Gastrocnemius medialis (tissue), 4 donors: ENCODE results near the gene MYL12B. TPM values are rescaled to one million over a fixed set of nuclear protein-coding genes. Genes with fewer than 3 reads are reported as not detected.

Experiments
- ATAC-seq, 2 donors: fragments of 150-250 bp; one replicate each; pipeline ENCODE4 v1.9.1; 2016
- DNase-seq, 2 donors: peaks; one replicate each; pipeline ENCODE4 v3.0.0-alpha.2; 2019
- H3K27ac ChIP-seq, 4 donors: fragments of 200-600 bp; sonication (generic); 1 replicate in 1 of 4; 2 replicates in 3 of 4; pipeline ENCODE4 v1.5.1; 2016 to 2018; ENCODE audit warnings: mild to moderate bottlenecking in 2 of 4, moderate library complexity in 1 of 4
- H3K27me3 ChIP-seq, 3 donors: fragments of 200-600 bp; sonication (generic) in 2 of 3; 1 replicate in 1 of 3; 2 replicates in 2 of 3; pipeline versions ENCODE4 v1.5.1 to v1.6.0; 2016 to 2019; ENCODE audit warnings: mild to moderate bottlenecking in 1 of 3, moderate library complexity in 1 of 3
- H3K36me3 ChIP-seq, 2 donors: fragments of 200-600 bp; sonication (generic) in 1 of 2; one replicate each; pipeline ENCODE4 v1.5.1; 2017 to 2018
- H3K4me1 ChIP-seq, 2 donors: fragments of 200-600 bp; sonication (generic) in 1 of 2; one replicate each; pipeline ENCODE4 v1.5.1; 2016 to 2017; ENCODE audit warnings: mild to moderate bottlenecking in 2 of 2
- H3K4me3 ChIP-seq, 4 donors: fragments of 200-600 bp; sonication (generic) in 3 of 4; 1 replicate in 1 of 4; 2 replicates in 3 of 4; pipeline ENCODE4 v1.5.1; 2016 to 2019; ENCODE audit warnings: mild to moderate bottlenecking in 2 of 4
- H3K9me3 ChIP-seq, 3 donors: fragments of 200-600 bp; sonication (generic) in 2 of 3; 1 replicate in 1 of 3; 2 replicates in 2 of 3; pipeline ENCODE4 v1.5.1; 2016 to 2019
- POLR2A ChIP-seq, 2 donors: fragments of 450-650 bp; IDR thresholded peaks; one replicate each; pipeline ENCODE4 v1.6.1; 2017; ENCODE audit warnings: antibody characterized with exemption in 2 of 2, mild to moderate bottlenecking in 2 of 2, moderate library complexity in 2 of 2
- in situ Hi-C, 4 donors: fragments of 200-750 bp; cut with MboI; loops; one replicate each; pipeline versions ENCODE4 v1.15.0 to v1.8.0; 2017; ENCODE audit warnings: low sequenced_read_pairs in 4 of 4
- intact Hi-C: fragments of 100-400 bp; cut with DNase I; formaldehyde crosslinking; loops from one replicate; pipeline ENCODE4 v1.15.1; 2023; ENCODE audit warnings: low total_unique reads
- total RNA-seq, 4 donors: library from RNA; depleted of rRNA; stranded (reverse); fragments of >200 nt; gene quantifications; one replicate each; pipeline versions ENCODE4 v1.1.0 to v1.2.3, GENCODE V29; 2016
- TF ChIP-seq, protein P1 (sequence below), 5 experiments: fragments of 450-650 bp in 3 of 5; fragments of 200-600 bp in 2 of 5; sonication (generic) in 2 of 5; IDR thresholded peaks in 4 of 5; conservative IDR thresholded peaks in 1 of 5; 1 replicate in 4 of 5; 2 replicates in 1 of 5; pipeline ENCODE4 v1.5.1; 2016 to 2019; ENCODE audit warnings: antibody characterized with exemption in 5 of 5, mild to moderate bottlenecking in 3 of 5, moderate library complexity in 3 of 5

MYL12B gene
- total RNA-seq, 4 donors from 2014 or later = 100 to 293 (median 185) TPM

DNA sequence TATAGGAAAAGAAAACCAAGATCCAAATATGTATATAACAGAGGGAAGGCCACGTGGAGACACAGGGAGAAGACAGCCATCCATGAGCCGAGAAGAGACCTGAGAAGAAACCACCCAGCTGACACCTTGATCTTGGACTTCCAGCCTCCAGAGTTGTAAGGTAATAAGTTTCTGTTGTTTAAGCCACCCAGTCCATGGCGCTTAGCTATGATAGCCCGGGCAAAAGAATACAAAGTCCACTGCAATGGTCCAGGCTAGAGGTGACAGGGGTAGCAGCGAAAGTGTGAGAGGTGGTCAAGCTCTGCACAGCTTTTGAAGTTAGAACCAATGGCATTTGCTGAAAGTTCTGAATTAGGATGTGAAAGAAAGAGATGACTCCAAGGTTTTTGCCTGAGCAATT, 44.9 kb upstream of the MYL12B start:
- H3K9me3 ChIP-seq = no peaks in the 10 kb centered on the region
- H3K27me3 ChIP-seq = no peaks in the 10 kb centered on the region
- H3K27ac ChIP-seq = peak overlapping the region; percentile 81 to 90 (median 89)
- intact Hi-C loops (no loop called here), in situ Hi-C loops (no loop called here)
- DNase-seq (no peak), ATAC-seq (no peak)
- H3K4me1 ChIP-seq = peaks cover 60 to 63% of the 10 kb centered on the region in 2 donors
- no peaks in the 10 kb centered on the region for H3K36me3 ChIP-seq
- peak overlapping the region in 3 of 4 donors; percentile 12 to 61 (median 56) for H3K4me3 ChIP-seq
- TF ChIP-seq POLR2A (IDR thresholded peaks at IDR 0.05) = no peak
- TF ChIP-seq, protein P1, sequence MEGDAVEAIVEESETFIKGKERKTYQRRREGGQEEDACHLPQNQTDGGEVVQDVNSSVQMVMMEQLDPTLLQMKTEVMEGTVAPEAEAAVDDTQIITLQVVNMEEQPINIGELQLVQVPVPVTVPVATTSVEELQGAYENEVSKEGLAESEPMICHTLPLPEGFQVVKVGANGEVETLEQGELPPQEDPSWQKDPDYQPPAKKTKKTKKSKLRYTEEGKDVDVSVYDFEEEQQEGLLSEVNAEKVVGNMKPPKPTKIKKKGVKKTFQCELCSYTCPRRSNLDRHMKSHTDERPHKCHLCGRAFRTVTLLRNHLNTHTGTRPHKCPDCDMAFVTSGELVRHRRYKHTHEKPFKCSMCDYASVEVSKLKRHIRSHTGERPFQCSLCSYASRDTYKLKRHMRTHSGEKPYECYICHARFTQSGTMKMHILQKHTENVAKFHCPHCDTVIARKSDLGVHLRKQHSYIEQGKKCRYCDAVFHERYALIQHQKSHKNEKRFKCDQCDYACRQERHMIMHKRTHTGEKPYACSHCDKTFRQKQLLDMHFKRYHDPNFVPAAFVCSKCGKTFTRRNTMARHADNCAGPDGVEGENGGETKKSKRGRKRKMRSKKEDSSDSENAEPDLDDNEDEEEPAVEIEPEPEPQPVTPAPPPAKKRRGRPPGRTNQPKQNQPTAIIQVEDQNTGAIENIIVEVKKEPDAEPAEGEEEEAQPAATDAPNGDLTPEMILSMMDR (IDR thresholded peaks at IDR 0.05 in 4 of 5, conservative IDR thresholded peaks at IDR 0.05 in 1 of 5) = no peak

DNA sequence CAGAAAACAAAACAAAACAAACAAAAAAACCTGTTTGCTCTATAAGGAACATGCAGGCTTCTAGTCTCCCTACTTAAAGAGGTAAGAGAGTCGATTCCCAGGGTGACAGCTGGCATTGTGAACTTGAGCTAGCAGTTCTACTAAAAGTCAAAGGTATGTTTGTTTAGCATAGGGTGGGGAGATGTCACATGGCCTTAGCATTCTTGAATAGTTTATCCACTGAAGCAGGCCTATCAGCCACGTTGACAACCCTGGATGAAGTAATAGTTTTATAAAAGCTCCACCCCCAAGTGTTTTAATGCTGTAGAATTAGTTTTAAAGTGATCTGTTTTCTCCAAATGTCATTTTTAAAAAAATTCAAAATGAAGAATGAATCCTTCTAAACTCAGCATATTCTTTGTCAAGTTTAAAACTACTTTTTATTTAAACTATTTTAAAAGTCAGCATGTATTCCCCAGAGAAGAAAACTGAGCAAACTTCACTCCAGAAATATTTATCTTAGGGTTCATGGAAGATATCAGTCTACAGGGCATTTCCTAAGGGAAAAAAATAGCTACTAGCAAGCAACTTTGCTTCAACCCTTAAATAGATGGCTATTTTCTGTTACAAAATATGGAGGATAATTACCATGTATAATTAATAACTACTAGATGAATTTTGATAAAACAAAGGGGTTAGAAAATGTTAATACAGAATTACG, 43.8 kb upstream of the MYL12B start:
- DNase-seq = no peak
- H3K4me1 ChIP-seq = peaks cover 48 to 52% of the 10 kb centered on the region in 2 donors
- TF ChIP-seq POLR2A (IDR thresholded peaks at IDR 0.05) = peak in 1 of 2 donors; percentile 23
- TF ChIP-seq, protein P1 (IDR thresholded peaks at IDR 0.05 in 4 of 5, conservative IDR thresholded peaks at IDR 0.05 in 1 of 5) = no peak
- peak overlapping the region; percentile 50 to 67 (median 58) for H3K4me3 ChIP-seq
- H3K36me3 ChIP-seq = no peaks in the 10 kb centered on the region
- H3K9me3 ChIP-seq = no peaks in the 10 kb centered on the region
- H3K27me3 ChIP-seq = no peaks in the 10 kb centered on the region
- H3K27ac ChIP-seq = peak overlapping the region; percentile 81 to 90 (median 89)
- peak; percentile 46 to 48 for ATAC-seq
- intact Hi-C loops (no loop called here), in situ Hi-C loops (no loop called here)

DNA sequence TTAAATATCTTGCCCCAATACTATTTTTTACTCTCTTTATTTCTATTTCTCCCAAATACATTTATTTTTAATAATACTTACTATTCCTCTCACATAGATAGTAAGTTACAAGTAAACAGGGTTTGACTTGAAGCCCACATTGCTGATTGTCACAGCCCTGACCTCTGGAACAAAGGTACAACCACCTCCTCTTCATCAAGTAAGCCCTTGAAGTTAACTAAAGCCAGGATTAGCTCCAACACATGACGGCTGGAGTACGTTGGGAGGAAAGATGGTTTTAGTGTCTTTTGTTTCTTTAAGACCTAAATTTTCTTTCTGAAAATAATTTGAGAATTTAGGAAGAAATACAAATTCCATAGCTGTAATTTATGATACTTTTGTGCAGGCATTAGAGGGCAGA, 43.1 kb upstream of the MYL12B start:
- TF ChIP-seq, protein P1 (IDR thresholded peaks at IDR 0.05 in 4 of 5, conservative IDR thresholded peaks at IDR 0.05 in 1 of 5) = no peak
- no peak for TF ChIP-seq POLR2A (IDR thresholded peaks at IDR 0.05)
- H3K27ac ChIP-seq = peak overlapping the region; percentile 81 to 90 (median 89)
- intact Hi-C loops = no loop called here
- DNase-seq = no peak
- no peaks in the 10 kb centered on the region for H3K27me3 ChIP-seq
- in situ Hi-C loops = no loop called here
- peak overlapping the region; percentile 50 to 67 (median 58) for H3K4me3 ChIP-seq
- peaks cover 41 to 44% of the 10 kb centered on the region in 2 donors for H3K4me1 ChIP-seq
- no peaks in the 10 kb centered on the region for H3K36me3 ChIP-seq
- ATAC-seq = peak; percentile 35 to 36
- no peaks in the 10 kb centered on the region for H3K9me3 ChIP-seq

DNA sequence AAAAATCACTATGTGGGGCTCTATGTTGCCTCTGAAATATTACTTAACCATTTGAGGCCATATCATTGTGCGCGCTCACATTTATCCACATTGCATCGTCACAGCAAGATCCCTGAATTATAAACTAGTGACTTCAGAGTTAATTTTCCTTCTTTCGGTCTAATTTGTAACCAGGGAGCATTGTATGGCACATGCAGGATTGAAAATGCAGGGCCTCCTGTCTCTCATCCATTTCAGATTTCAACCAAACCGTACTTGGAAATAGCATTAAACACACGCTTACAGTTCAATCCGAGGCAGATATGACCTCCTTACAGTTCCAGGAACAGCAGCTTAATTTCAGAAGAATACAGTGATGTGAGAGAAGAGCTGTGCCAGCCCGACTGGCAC, 42.7 kb upstream of the MYL12B start:
- peak overlapping the region; percentile 81 to 90 (median 89) for H3K27ac ChIP-seq
- H3K27me3 ChIP-seq = no peaks in the 10 kb centered on the region
- DNase-seq = no peak
- no peaks in the 10 kb centered on the region for H3K36me3 ChIP-seq
- TF ChIP-seq, protein P1 (IDR thresholded peaks at IDR 0.05 in 4 of 5, conservative IDR thresholded peaks at IDR 0.05 in 1 of 5) = no peak
- no peak for TF ChIP-seq POLR2A (IDR thresholded peaks at IDR 0.05)
- ATAC-seq = peak; percentile 6 to 14
- peak overlapping the region; percentile 50 to 67 (median 58) for H3K4me3 ChIP-seq
- peaks cover 37 to 40% of the 10 kb centered on the region in 2 donors for H3K4me1 ChIP-seq
- in situ Hi-C loops = no loop called here
- intact Hi-C loops = no loop called here
- no peaks in the 10 kb centered on the region for H3K9me3 ChIP-seq
